HepG2 (cell line): ENCODE results near the gene CCK. TPM values are rescaled to one million over a fixed set of nuclear protein-coding genes. Genes with fewer than 3 reads are reported as not detected.

Experiments used
- ATAC-seq: fragments of 200-7000 bp; cut with Tn5 transposase; 3 replicates; pipeline ENCODE4 v1.9.1; 2020; ENCODE audit warnings: mild to moderate bottlenecking, moderate library complexity
- Bru-seq: library from RNA; stranded (reverse); fragments of 400-500 nt; gene quantifications from one replicate; lab custom pipeline; 2021; lab: Mats Ljungman, UMichigan
- BruChase-seq, 2 experiments: library from RNA; stranded (reverse); fragments of 400-500 nt; gene quantifications; one replicate each; lab custom pipeline; 2021; lab: Mats Ljungman, UMichigan
- BruUV-seq: library from RNA; stranded (reverse); fragments of 400-500 nt; replicated peaks from 2 replicates; lab custom pipeline; 2021; lab: Mats Ljungman, UMichigan
- CTCF ChIA-PET: fragments of 300-600 bp; formaldehyde crosslinking; extraction: SDS; loops from one replicate; lab custom pipeline; 2021; ENCODE audit warnings: low total read pairs, inconsistent platforms, low intra/inter-chr PET ratio; lab: Yijun Ruan, JAX
- POLR2A ChIA-PET: fragments of 350-600 bp; sonication (Branson Sonifier 250); formaldehyde crosslinking; loops from one replicate; lab custom pipeline; 2020; ENCODE audit warnings: antibody characterized with exemption, inconsistent platforms; lab: Yijun Ruan, JAX
- DNase-seq: peaks from one replicate; pipeline ENCODE4 v3.0.0-alpha.2; 2015; ENCODE audit warnings: low spot score
- FAIRE-seq: peaks from 3 replicates; lab custom pipeline; 2011; peaks lifted over from hg19 to GRCh38; lab: Jason Lieb, UNC
- H2AFZ ChIP-seq: one replicate; pipeline ENCODE4 v1.6.1; 2011; ENCODE audit warnings: low read length, inconsistent platforms
- H3K27ac ChIP-seq: fragments of 300-600 bp; 3 replicates; pipeline ENCODE4 v1.8.0; 2011; ENCODE audit warnings: mixed run types, mild to moderate bottlenecking, mixed read lengths, low read length, inconsistent platforms; ENCODE audit not compliant: insufficient read depth; ENCODE audit errors: extremely low read length
- H3K27me3 ChIP-seq, 2 experiments: fragments of 200-600 bp in 1 of 2; 2 replicates in 1 of 2; 3 replicates in 1 of 2; pipeline versions ENCODE4 v1.6.0 to v1.8.0; 2011; ENCODE audit warnings: low read length in 2 of 2, mild to moderate bottlenecking in 2 of 2, moderate library complexity in 2 of 2, inconsistent platforms in 1 of 2; ENCODE audit not compliant: insufficient read depth in 2 of 2, control insufficient read depth in 1 of 2
- H3K36me3 ChIP-seq, 2 experiments: fragments of 200-600 bp in 1 of 2; replicated peaks in 1 of 2; 2 replicates in 1 of 2; 3 replicates in 1 of 2; pipeline versions ENCODE4 v1.5.1 to v1.8.0; 2011; ENCODE audit warnings: low read length in 2 of 2, inconsistent platforms in 1 of 2; ENCODE audit not compliant: insufficient read depth in 2 of 2, control insufficient read depth in 1 of 2
- H3K4me1 ChIP-seq: 2 replicates; pipeline ENCODE4 v1.5.1; 2012; ENCODE audit warnings: low read length, inconsistent platforms; ENCODE audit not compliant: insufficient read depth
- H3K4me2 ChIP-seq: 2 replicates; pipeline ENCODE4 v1.6.0; 2011; ENCODE audit warnings: low read depth, low read length, inconsistent platforms
- H3K4me3 ChIP-seq, 3 experiments: fragments of 200-600 bp in 1 of 3; sonication (generic), shearing (Covaris generic) in 1 of 3; replicated peaks in 1 of 3; 2 replicates each; pipeline ENCODE4 v1.5.1; 2011 to 2016; ENCODE audit warnings: low read length in 3 of 3, inconsistent platforms in 2 of 3, low read depth in 2 of 3, mild to moderate bottlenecking in 2 of 3, control low read depth in 1 of 3, mixed read lengths in 1 of 3; ENCODE audit not compliant: insufficient read depth in 1 of 3
- H3K79me2 ChIP-seq: one replicate; pipeline ENCODE4 v1.6.1; 2011; ENCODE audit warnings: low read length, inconsistent platforms; ENCODE audit not compliant: insufficient read depth
- H3K9ac ChIP-seq: 2 replicates; pipeline ENCODE4 v1.6.0; 2011; ENCODE audit warnings: mild to moderate bottlenecking, low read depth, low read length, inconsistent platforms; ENCODE audit not compliant: insufficient read depth
- H3K9me3 ChIP-seq: 2 replicates; pipeline ENCODE4 v1.5.1; 2012; ENCODE audit warnings: mild to moderate bottlenecking, low read length
- H4K20me1 ChIP-seq: 2 replicates; pipeline ENCODE4 v1.6.0; 2011; ENCODE audit warnings: inconsistent platforms, mild to moderate bottlenecking, low read length, moderate library complexity; ENCODE audit not compliant: insufficient read depth
- ARHGAP35 ChIP-seq: sonication (generic); formaldehyde crosslinking; IDR thresholded peaks from 2 replicates; pipeline ENCODE4 v1.9.0; 2022; ENCODE audit warnings: mild to moderate bottlenecking, inconsistent platforms, moderate library complexity, missing genetic modification reagents, borderline replicate concordance
- BCL3 ChIP-seq: sonication (generic); formaldehyde crosslinking; IDR thresholded peaks from 2 replicates; pipeline ENCODE4 v1.5.1; 2020; ENCODE audit warnings: mild to moderate bottlenecking, missing genetic modification reagents, moderate library complexity
- CHD2 ChIP-seq: IDR thresholded peaks from 2 replicates; pipeline ENCODE4 v1.6.1; 2011; ENCODE audit warnings: low read depth, low read length, improper control_type of control experiment
- CREBL2 ChIP-seq: sonication (generic); formaldehyde crosslinking; IDR thresholded peaks from 2 replicates; pipeline ENCODE4 v1.8.1; 2023; ENCODE audit warnings: missing genetic modification reagents, mild to moderate bottlenecking, borderline replicate concordance
- ETS1 ChIP-seq: sonication (generic); formaldehyde crosslinking; IDR thresholded peaks from 2 replicates; pipeline ENCODE4 v1.4.0; 2020; ENCODE audit warnings: missing genetic modification reagents
- FOXA3 ChIP-seq: IDR thresholded peaks from 2 replicates; pipeline ENCODE4 v1.6.1; 2016; ENCODE audit warnings: missing genetic modification reagents, missing compliant biosample characterization
- JUN ChIP-seq: sonication (generic); formaldehyde crosslinking; IDR thresholded peaks from 2 replicates; pipeline ENCODE4 v1.4.0; 2020; ENCODE audit warnings: mild to moderate bottlenecking, missing genetic modification reagents
- MBNL3 ChIP-seq: fragments of 250-450 bp; sonication (Bioruptor Pico); conservative IDR thresholded peaks from 2 replicates; pipeline ENCODE4 v1.8.0; 2022; ENCODE audit warnings: mild to moderate bottlenecking, inconsistent platforms
- SAP130 ChIP-seq: IDR thresholded peaks from 2 replicates; pipeline ENCODE4 v1.6.1; 2016; ENCODE audit warnings: low read depth
- SMAD3 ChIP-seq: sonication (generic); formaldehyde crosslinking; IDR thresholded peaks from 2 replicates; pipeline ENCODE4 v1.4.0; 2020; ENCODE audit warnings: missing genetic modification reagents
- TEAD2 ChIP-seq: sonication (generic); formaldehyde crosslinking; IDR thresholded peaks from 2 replicates; pipeline ENCODE4 v1.9.0; 2021; ENCODE audit warnings: missing genetic modification reagents
- TOPORS ChIP-seq: sonication (generic); formaldehyde crosslinking; IDR thresholded peaks from 2 replicates; pipeline ENCODE4 v1.8.0; 2023; ENCODE audit warnings: mild to moderate bottlenecking, missing genetic modification reagents
- ZFP36L2 ChIP-seq: sonication (generic); formaldehyde crosslinking; IDR thresholded peaks from 2 replicates; pipeline ENCODE4 v1.4.0; 2020; ENCODE audit warnings: missing genetic modification reagents
- ZMAT5 ChIP-seq: sonication (generic); formaldehyde crosslinking; IDR thresholded peaks from 2 replicates; pipeline ENCODE4 v1.5.0; 2020; ENCODE audit warnings: mild to moderate bottlenecking, low read depth, missing genetic modification reagents, borderline replicate concordance
- ZNF232 ChIP-seq: sonication (generic); formaldehyde crosslinking; IDR thresholded peaks from 2 replicates; pipeline ENCODE4 v1.4.0; 2020; ENCODE audit warnings: missing genetic modification reagents, borderline replicate concordance
- ZNF317 ChIP-seq: sonication (generic); formaldehyde crosslinking; IDR thresholded peaks from 2 replicates; pipeline ENCODE4 v1.5.0; 2020; ENCODE audit warnings: mild to moderate bottlenecking, missing genetic modification reagents
- ZNF331 ChIP-seq: sonication (generic); formaldehyde crosslinking; IDR thresholded peaks from 2 replicates; pipeline ENCODE4 v1.4.0; 2020; ENCODE audit warnings: missing genetic modification reagents
- ZNF441 ChIP-seq: sonication (generic); formaldehyde crosslinking; IDR thresholded peaks from 2 replicates; pipeline ENCODE4 v1.7.0; 2021; ENCODE audit warnings: missing genetic modification reagents, borderline replicate concordance
- WGBS: methylation state at CpG from one replicate; pipeline ENCODE4 v1.1.6; 2017; ENCODE audit warnings: low lambda C conversion rate; 5-methylcytosine and 5-hydroxymethylcytosine counted together
- in situ Hi-C: cut with HindIII; loops from 2 replicates; pipeline ENCODE4 v1.10.0; 2017; ENCODE audit warnings: low pct_unique_long_range_greater_than_20kb; ENCODE audit not compliant: extremely low pct_ligation_motif_present
- intact Hi-C: fragments of 100-400 bp; cut with micrococcal nuclease; formaldehyde crosslinking; loops from one replicate; pipeline ENCODE4 v1.10.0; 2022; ENCODE audit not compliant: unreplicated experiment
- long read RNA-seq, 2 experiments: library from RNA in 1 of 2; library from polyadenylated mRNA in 1 of 2; stranded (forward) in 1 of 2; unstranded in 1 of 2; transcript quantifications; one replicate each; pipeline ENCODE4 v2.0.0, GENCODE V29; 2019 to 2022
- polyA minus RNA-seq, 3 experiments: library from RNA; depleted of rRNA, polyadenylated mRNA; stranded (reverse); fragments of >200 nt; gene quantifications; 2 replicates each; pipeline ENCODE4 v1.2.3, GENCODE V29; 2011; ENCODE audit warnings: low replicate concordance in 1 of 3
- polyA plus RNA-seq, 8 experiments: library from polyadenylated mRNA; depleted of rRNA in 3 of 8; stranded (reverse) in 7 of 8; unstranded in 1 of 8; fragments of >200 nt; fragmentation: Illumina TruSeq in 4 of 8; extraction: Trizol in 4 of 8; gene quantifications; 2 replicates each; pipeline versions ENCODE4 v1.2.1 to v1.2.3, GENCODE V29; 2011 to 2016; ENCODE audit warnings: low read depth in 4 of 8, missing spikeins in 1 of 8, mixed read lengths in 1 of 8; ENCODE audit not compliant: insufficient read depth in 1 of 8
- total RNA-seq, 5 experiments: library from RNA; depleted of rRNA; stranded (reverse); fragments of >200 nt; fragmentation: Illumina TruSeq; extraction: Trizol; gene quantifications; 2 replicates each; pipeline ENCODE4 v1.2.3, GENCODE V29; 2016; ENCODE audit warnings: low read depth in 1 of 5

CCK gene
- not detected in 2 replicates for total RNA-seq (2016; rRNA removed; fragmentation: Illumina TruSeq; extraction: Trizol)
- not detected in 2 replicates for total RNA-seq (2016; cell fraction: cytosol; rRNA removed; fragmentation: Illumina TruSeq; extraction: Trizol; ENCODE audit: low read depth)
- total RNA-seq (2016; cell fraction: insoluble cytoplasmic fraction; rRNA removed; fragmentation: Illumina TruSeq; extraction: Trizol): not detected in 2 replicates
- total RNA-seq (2016; cell fraction: membrane; rRNA removed; fragmentation: Illumina TruSeq; extraction: Trizol): not detected in 2 replicates
- not detected in 2 replicates for total RNA-seq (2016; cell fraction: nucleus; rRNA removed; fragmentation: Illumina TruSeq; extraction: Trizol)
- not detected in 2 replicates for polyA plus RNA-seq (2011; rRNA removed)
- polyA plus RNA-seq (2011; cell fraction: cytosol; rRNA removed): not detected in 2 replicates
- not detected in 2 replicates for polyA plus RNA-seq (2011; cell fraction: nucleus; rRNA removed)
- polyA plus RNA-seq (2012): not detected in 2 replicates
- polyA plus RNA-seq (2016; cell fraction: cytosol; fragmentation: Illumina TruSeq; extraction: Trizol; ENCODE audit: low read depth): not detected in 2 replicates
- polyA plus RNA-seq (2016; cell fraction: insoluble cytoplasmic fraction; fragmentation: Illumina TruSeq; extraction: Trizol; ENCODE audit: low read depth): not detected in 2 replicates
- not detected in 2 replicates for polyA plus RNA-seq (2016; cell fraction: membrane; fragmentation: Illumina TruSeq; extraction: Trizol; ENCODE audit: low read depth)
- polyA plus RNA-seq (2016; cell fraction: nucleus; fragmentation: Illumina TruSeq; extraction: Trizol; ENCODE audit: insufficient read depth, low read depth): not detected in 2 replicates
- polyA minus RNA-seq (2011; rRNA and poly(A)+ RNA removed; ENCODE audit: low replicate concordance): not detected in 2 replicates
- not detected in 2 replicates for polyA minus RNA-seq (2011; cell fraction: cytosol; rRNA and poly(A)+ RNA removed)
- not detected in 2 replicates for polyA minus RNA-seq (2011; cell fraction: nucleus; rRNA and poly(A)+ RNA removed)
- Bru-seq, nascent RNA: not detected
- not detected for BruChase-seq, experiment 1, labeled RNA remaining after a 6-hour chase
- not detected for BruChase-seq, experiment 2, labeled RNA remaining after a 2-hour chase
- long read RNA-seq, experiment 1: 0 reads
- long read RNA-seq, experiment 2: 0 reads

- peaks cover 5 to 14% of the 10 kb centered on the region in 2 experiments; a peak in 3 of 5 replicates for H3K27me3 ChIP-seq
- H3K4me3 ChIP-seq: no peak within 1 kb of the TSS
- ATAC-seq: no peak
- POLR2A ChIA-PET: no interaction called here
- H2AFZ ChIP-seq: no peak within 1 kb of the TSS
- DNase-seq: no peak
- H3K9ac ChIP-seq: no peak within 1 kb of the TSS
- in situ Hi-C loops (no loop called here), intact Hi-C loops (no loop called here)
- CTCF ChIA-PET: no interaction called here
- no peak within 1 kb of the TSS for H3K4me2 ChIP-seq
- BruUV-seq: no TSS peak
- no peak for FAIRE-seq
- no peak within 1 kb of the TSS for H3K27ac ChIP-seq
- WGBS: 47% methylated on average over 16 of the region's 16 CpGs
- no peaks in the 10 kb centered on the region for H3K79me2 ChIP-seq
- no peaks in the 10 kb centered on the region for H4K20me1 ChIP-seq
- H3K9me3 ChIP-seq: no peaks in the 10 kb centered on the region
- no peaks in the 10 kb centered on the region for H3K36me3 ChIP-seq
- no peak for TF ChIP-seq SAP130 (CRISPR knock-in tag)
- TF ChIP-seq ZMAT5 (CRISPR knock-in tag): no peak
- no peak for TF ChIP-seq ARHGAP35 (CRISPR knock-in tag)
- no peak for TF ChIP-seq ZNF331 (CRISPR knock-in tag)
- TF ChIP-seq ZNF317 (CRISPR knock-in tag): no peak
- TF ChIP-seq TOPORS (CRISPR knock-in tag): no peak
- TF ChIP-seq ZNF232 (CRISPR knock-in tag): no peak
- TF ChIP-seq ETS1 (CRISPR knock-in tag): no peak
- TF ChIP-seq CREBL2 (CRISPR knock-in tag): no peak
- no peak for TF ChIP-seq ZFP36L2
- no peak for TF ChIP-seq TEAD2 (CRISPR knock-in tag)
- no peak for TF ChIP-seq SMAD3 (CRISPR knock-in tag)
- no peak for TF ChIP-seq CHD2
- no peak for TF ChIP-seq BCL3 (CRISPR knock-in tag)
- no peak for TF ChIP-seq JUN
- TF ChIP-seq ZNF441 (CRISPR knock-in tag): no peak
- TF ChIP-seq MBNL3 (CRISPR knock-in tag): no peak
- TF ChIP-seq FOXA3: no peak
- H3K4me1 ChIP-seq: no peaks in the 10 kb centered on the region
Measured at GRCh38 chr3:42266085-42266484, at the start of gene CCK. Gene CCK (minus strand): TSS chr3:42266185. CDS start chr3:42263630, 2,555 bp downstream.
